Endothelial cell of umbilical vein (primary cell): ENCODE results near the gene RPAP3. TPM values are rescaled to one million over a fixed set of nuclear protein-coding genes. Genes with fewer than 3 reads are reported as not detected.

Source experiments
- BruUV-seq: library from RNA; stranded (reverse); fragments of 400-500 nt; replicated peaks from 2 replicates; lab custom pipeline; 2021; lab: Mats Ljungman, UMichigan
- CTCF ChIA-PET: fragments of 300-600, 350-600 bp; sonication (Branson Sonifier 250); formaldehyde crosslinking; loops from one replicate; lab custom pipeline; 2021; ENCODE audit warnings: antibody characterized with exemption, inconsistent platforms; lab: Charles Lee
- POLR2A ChIA-PET: fragments of 300-600, 350-600 bp; sonication (Branson Sonifier 250); formaldehyde crosslinking; loops from one replicate; lab custom pipeline; 2021; ENCODE audit warnings: antibody characterized with exemption, inconsistent platforms; lab: Charles Lee
- DNase-seq: peaks from one replicate; pipeline ENCODE4 v3.0.0-alpha.2; 2011; ENCODE audit warnings: low read depth, low spot score
- FAIRE-seq: peaks from 2 replicates; lab custom pipeline; 2011; peaks lifted over from hg19 to GRCh38; lab: Jason Lieb, UNC
- H2AFZ ChIP-seq: 2 replicates; pipeline ENCODE4 v1.6.0; 2012; ENCODE audit warnings: low read depth, low read length, control low read depth, inconsistent platforms
- H3K27ac ChIP-seq: 2 replicates; pipeline ENCODE4 v1.5.1; 2011; ENCODE audit warnings: low read depth, mild to moderate bottlenecking, control low read depth, low read length, moderate library complexity; ENCODE audit not compliant: insufficient read depth
- H3K27me3 ChIP-seq, 2 experiments: 2 replicates each; pipeline versions ENCODE4 v1.6.0 to v1.6.1; 2011; ENCODE audit warnings: low read length in 2 of 2, mixed read lengths in 1 of 2; ENCODE audit not compliant: control insufficient read depth in 2 of 2, insufficient read depth in 2 of 2
- H3K36me3 ChIP-seq, 2 experiments: 2 replicates in 1 of 2; 3 replicates in 1 of 2; pipeline ENCODE4 v1.5.1; 2011; ENCODE audit warnings: low read length in 2 of 2, mild to moderate bottlenecking in 1 of 2, moderate library complexity in 1 of 2; ENCODE audit not compliant: control insufficient read depth in 2 of 2, insufficient read depth in 2 of 2; ENCODE audit errors: extremely low read depth in 1 of 2
- H3K4me1 ChIP-seq: 3 replicates; pipeline ENCODE4 v1.5.1; 2011; ENCODE audit warnings: mild to moderate bottlenecking, low read length; ENCODE audit not compliant: control insufficient read depth, insufficient read depth; ENCODE audit errors: extremely low read depth
- H3K4me2 ChIP-seq: 2 replicates; pipeline ENCODE4 v1.6.1; 2011; ENCODE audit warnings: low read length, control low read depth, mixed read lengths; ENCODE audit not compliant: insufficient read depth
- H3K4me3 ChIP-seq, 3 experiments: fragments of 200-600 bp in 1 of 3; sonication (generic), shearing (Covaris generic) in 1 of 3; replicated peaks in 1 of 3; 2 replicates each; pipeline ENCODE4 v1.5.1; 2011 to 2016; ENCODE audit warnings: control low read depth in 3 of 3, low read length in 3 of 3, mild to moderate bottlenecking in 2 of 3, inconsistent platforms in 1 of 3, low read depth in 1 of 3, moderate library complexity in 1 of 3; ENCODE audit not compliant: insufficient read depth in 1 of 3
- H3K79me2 ChIP-seq: 2 replicates; pipeline ENCODE4 v1.6.0; 2012; ENCODE audit warnings: low read length, inconsistent platforms; ENCODE audit not compliant: control insufficient read depth, insufficient read depth
- H3K9ac ChIP-seq: replicated peaks from 2 replicates; pipeline ENCODE3; 2011; ENCODE audit warnings: low read length, control low read depth; ENCODE audit not compliant: insufficient read depth; ENCODE audit errors: extremely low read depth
- H3K9me1 ChIP-seq: replicated peaks from 3 replicates; pipeline ENCODE4 v1.6.0; 2011; ENCODE audit warnings: mild to moderate bottlenecking, low read length; ENCODE audit not compliant: control insufficient read depth, insufficient read depth; ENCODE audit errors: extremely low read depth
- H3K9me3 ChIP-seq: replicated peaks from 2 replicates; pipeline ENCODE4 v1.5.1; 2012; ENCODE audit warnings: low read length, inconsistent platforms; ENCODE audit not compliant: control insufficient read depth, insufficient read depth
- H4K20me1 ChIP-seq: replicated peaks from 2 replicates; pipeline ENCODE3; 2011; ENCODE audit warnings: mild to moderate bottlenecking, low read length; ENCODE audit not compliant: control insufficient read depth, insufficient read depth; ENCODE audit errors: extremely low read depth
- CTCF ChIP-seq, 2 donors: IDR thresholded peaks; 1 replicate in 1 of 2; 2 replicates in 1 of 2; pipeline ENCODE4 v1.5.1; 2011; ENCODE audit warnings: low read length in 2 of 2, mild to moderate bottlenecking in 2 of 2, moderate library complexity in 2 of 2, control low read depth in 1 of 2, inconsistent platforms in 1 of 2, low read depth in 1 of 2; ENCODE audit not compliant: insufficient read depth in 1 of 2; ENCODE audit errors: extremely low read depth in 1 of 2
- EZH2 ChIP-seq: IDR thresholded peaks from 2 replicates; pipeline ENCODE4 v1.6.1; 2012; ENCODE audit warnings: borderline replicate concordance, low read depth, mild to moderate bottlenecking, moderate library complexity, low read length, inconsistent platforms; ENCODE audit not compliant: severe bottlenecking
- FOS ChIP-seq: IDR thresholded peaks from 2 replicates; pipeline ENCODE4 v1.6.1; 2011; ENCODE audit warnings: mild to moderate bottlenecking, low read length, moderate library complexity, borderline replicate concordance; ENCODE audit not compliant: insufficient read depth
- GATA2 ChIP-seq: IDR thresholded peaks from 2 replicates; pipeline ENCODE4 v1.7.0; 2011; ENCODE audit warnings: low read depth, mild to moderate bottlenecking, moderate library complexity, mixed read lengths, low read length; ENCODE audit not compliant: insufficient read length, insufficient read depth
- JUN ChIP-seq: IDR thresholded peaks from 2 replicates; pipeline ENCODE4 v1.6.1; 2011; ENCODE audit warnings: borderline replicate concordance, low read depth; ENCODE audit not compliant: insufficient read length, insufficient read depth
- MAX ChIP-seq: IDR thresholded peaks from 2 replicates; pipeline ENCODE4 v1.6.1; 2011; ENCODE audit not compliant: insufficient read depth, insufficient read length
- MYC ChIP-seq: IDR thresholded peaks from one replicate; pipeline ENCODE4 v1.6.1; 2011; ENCODE audit warnings: mild to moderate bottlenecking, low read depth, low read length
- POLR2A ChIP-seq: IDR thresholded peaks from 2 replicates; pipeline ENCODE4 v1.6.1; 2012; ENCODE audit warnings: low read depth, mild to moderate bottlenecking, control low read depth, low read length
- POLR2AphosphoS5 ChIP-seq: IDR thresholded peaks from 2 replicates; pipeline ENCODE4 v1.6.1; 2012; ENCODE audit warnings: low read depth, mild to moderate bottlenecking, control low read depth, low read length, moderate library complexity; ENCODE audit not compliant: insufficient read depth
- dilution Hi-C: fragments of 300-500 bp; cut with MboI; formaldehyde crosslinking; loops from one replicate; pipeline ENCODE4 v1.15.0; 2019; ENCODE audit warnings: low sequenced_read_pairs; ENCODE audit not compliant: extremely low pct_ligation_motif_present
- intact Hi-C: fragments of 100-400 bp; cut with micrococcal nuclease; formaldehyde crosslinking; loops from one replicate; pipeline ENCODE4 v1.10.0; 2022
- polyA plus RNA-seq, 4 experiments: library from polyadenylated mRNA; depleted of rRNA in 3 of 4; stranded (reverse) in 3 of 4; unstranded in 1 of 4; fragments of >200 nt; gene quantifications; 2 replicates each; pipeline versions ENCODE4 v1.2.1 to v1.2.3, GENCODE V29; 2011 to 2012; ENCODE audit warnings: missing spikeins in 1 of 4
- total RNA-seq: library from RNA; stranded (reverse); gene quantifications from 2 replicates; pipeline ENCODE4 v1.2.3, GENCODE V29; 2021

Gene RPAP3
- total and polyA plus RNA-seq, 2 donors (not counting 3 experiments of a cell fraction or from before 2014, with no cell fraction given): 3.9 to 29.8 TPM

- H3K79me2 ChIP-seq: peaks cover 17% of the 10 kb centered on the region
- FAIRE-seq: no peak
- TF ChIP-seq FOS (no peak), EZH2 (no peak), MAX (no peak), JUN (no peak), CTCF (IDR thresholded peaks at IDR 0.05; ENCODE audit: extremely low read depth in 1 of 2, insufficient read depth in 1 of 2, low read depth in 1 of 2, low read length in 2 of 2) (no peak), MYC (no peak), POLR2AphosphoS5 (no peak), GATA2 (no peak), POLR2A (no peak)
- no TSS peak for BruUV-seq
- dilution Hi-C loops: no loop called here
- H3K27me3 ChIP-seq: no peaks in the 10 kb centered on the region
- H3K9me3 ChIP-seq: no peaks in the 10 kb centered on the region
- H3K9ac ChIP-seq: no peak overlapping the region
- H3K4me1 ChIP-seq: peaks cover 7% of the 10 kb centered on the region
- no peaks in the 10 kb centered on the region for H4K20me1 ChIP-seq
- H3K4me2 ChIP-seq: no peak overlapping the region
- DNase-seq: no peak
- ChIA-PET CTCF (no interaction called here), POLR2A (no interaction called here)
- intact Hi-C loops: no loop called here
- H3K27ac ChIP-seq: no peak overlapping the region
- no peaks in the 10 kb centered on the region for H3K9me1 ChIP-seq
- no peak overlapping the region for H3K4me3 ChIP-seq
- H2AFZ ChIP-seq: no peak overlapping the region
- H3K36me3 ChIP-seq: peaks cover 0 to 15% of the 10 kb centered on the region in 2 experiments
Observed at GRCh38 chr12:47700263-47700662, 5.6 kb downstream of the RPAP3 start.
